GM23248 (cell line): ENCODE measurements around the gene ELK1. TPM values are rescaled to one million over a fixed set of nuclear protein-coding genes. Genes with fewer than 3 reads are reported as not detected.

Source experiments
- DNase-seq: peaks from one replicate; pipeline ENCODE4 v3.0.0-alpha.2; 2015
- H2AFZ ChIP-seq: fragments of 200-600 bp; sonication (generic); 2 replicates; pipeline ENCODE4 v1.6.1; 2016; ENCODE audit warnings: antibody characterized with exemption
- H3F3A ChIP-seq: fragments of 200-600 bp; sonication (generic); 2 replicates; pipeline ENCODE4 v1.6.1; 2016; ENCODE audit warnings: mild to moderate bottlenecking, antibody characterized with exemption, mixed run types; ENCODE audit not compliant: insufficient read depth
- H3K27ac ChIP-seq: fragments of 200-600 bp; sonication (generic); 2 replicates; pipeline ENCODE4 v1.5.1; 2016; ENCODE audit warnings: mild to moderate bottlenecking
- H3K27me3 ChIP-seq: fragments of 200-600 bp; sonication (generic); replicated peaks from 2 replicates; pipeline ENCODE4 v1.6.1; 2016; ENCODE audit warnings: mild to moderate bottlenecking; ENCODE audit not compliant: insufficient read depth
- H3K36me3 ChIP-seq: fragments of 200-600 bp; sonication (generic); 2 replicates; pipeline ENCODE4 v1.6.1; 2016; ENCODE audit warnings: low read depth, mild to moderate bottlenecking
- H3K4me1 ChIP-seq: fragments of 200-600 bp; sonication (generic); 2 replicates; pipeline ENCODE4 v1.6.1; 2016; ENCODE audit warnings: mild to moderate bottlenecking; ENCODE audit not compliant: insufficient read depth
- H3K4me2 ChIP-seq: fragments of 200-600 bp; sonication (generic); one replicate; pipeline ENCODE4 v1.6.1; 2016; ENCODE audit warnings: mild to moderate bottlenecking; ENCODE audit not compliant: unreplicated experiment
- H3K4me3 ChIP-seq: fragments of 200-600 bp; sonication (generic); 2 replicates; pipeline ENCODE4 v1.5.1; 2016; ENCODE audit warnings: mild to moderate bottlenecking
- H3K79me2 ChIP-seq: fragments of 200-600 bp; sonication (generic); 2 replicates; pipeline ENCODE4 v1.6.1; 2016; ENCODE audit warnings: mild to moderate bottlenecking; ENCODE audit not compliant: insufficient read depth
- H3K9ac ChIP-seq: fragments of 200-600 bp; sonication (generic); 2 replicates; pipeline ENCODE4 v1.6.1; 2016; ENCODE audit warnings: mild to moderate bottlenecking
- H3K9me2 ChIP-seq: fragments of 200-600 bp; sonication (generic); 2 replicates; pipeline ENCODE4 v1.6.1; 2016; ENCODE audit warnings: mixed run types, mild to moderate bottlenecking, moderate library complexity; ENCODE audit not compliant: insufficient read depth
- H3K9me3 ChIP-seq: fragments of 200-600 bp; sonication (generic); one replicate; pipeline ENCODE4 v1.6.1; 2017; ENCODE audit warnings: low read depth
- H4K20me1 ChIP-seq: fragments of 200-600 bp; sonication (generic); 2 replicates; pipeline ENCODE4 v1.6.0; 2016; ENCODE audit not compliant: insufficient read depth
- EZH2 ChIP-seq: fragments of 200-600 bp; sonication (generic); IDR thresholded peaks from 2 replicates; pipeline ENCODE4 v1.6.1; 2018; ENCODE audit warnings: antibody characterized with exemption, mild to moderate bottlenecking; ENCODE audit not compliant: insufficient read depth, poor library complexity, severe bottlenecking
- EZH2phosphoT487 ChIP-seq: fragments of 200-600 bp; sonication (generic); IDR thresholded peaks from 2 replicates; pipeline ENCODE4 v1.6.1; 2018; ENCODE audit warnings: antibody characterized with exemption, moderate library complexity, mild to moderate bottlenecking, low read depth; ENCODE audit not compliant: insufficient read depth
- WGBS, 2 experiments: methylation state at CpG; one replicate each; pipeline ENCODE4 v1.1.6; 2015 to 2017; ENCODE audit warnings: low lambda C conversion rate in 2 of 2, low coverage in 1 of 2; ENCODE audit errors: missing lambda C conversion rate in 2 of 2; 5-methylcytosine and 5-hydroxymethylcytosine counted together
- in situ Hi-C: fragments of 300-500 bp; cut with MboI; formaldehyde crosslinking; loops from 2 replicates; pipeline ENCODE4 v1.15.0; 2020
- polyA plus RNA-seq: library from polyadenylated mRNA; unstranded; fragments of >200 nt; fragmentation: Nextera tagmentation; extraction: Ambion mirVana; gene quantifications from 2 replicates; pipeline ENCODE4 v1.2.1, GENCODE V29; 2016
- total RNA-seq: library from RNA; depleted of rRNA; stranded (reverse); fragments of >200 nt; shearing (Covaris generic); gene quantifications from 2 replicates; pipeline ENCODE4 v1.2.3, GENCODE V29; 2014

The ELK1 gene
- total and polyA plus RNA-seq, 2 experiments from 2014 or later, result 46.6 to 47.7 TPM

GRCh38 chrX:47649271-47649670 is 1.1 kb downstream of the ELK1 start:
- Histone ChIP-seq H3F3A (peaks cover 19% of the 10 kb centered on the region; the same call in 1 of the 2 replicates), H3K4me2 (peak overlapping the region; percentile 71), H3K4me1 (peaks cover 9% of the 10 kb centered on the region), H3K4me3 (peak overlapping the region; percentile 83), H2AFZ (no peak overlapping the region), H3K9me3 (no peaks in the 10 kb centered on the region), H4K20me1 (no peaks in the 10 kb centered on the region), H3K36me3 (no peaks in the 10 kb centered on the region), H3K9ac (peak overlapping the region; percentile 94), H3K9me2 (no peaks in the 10 kb centered on the region), H3K79me2 (peaks cover 49% of the 10 kb centered on the region), H3K27ac (peak overlapping the region; percentile 94), H3K27me3 (no peaks in the 10 kb centered on the region)
- 13 to 21% methylated on average over 2 to 8 of the region's 8 CpGs for WGBS, 2 experiments
- in situ Hi-C loops, result no loop called here
- no peak for TF ChIP-seq EZH2
- no peak for TF ChIP-seq EZH2phosphoT487
- DNase-seq, result no peak

- peaks cover 9% of the 10 kb centered on the region for H3K4me1 ChIP-seq
- WGBS, 2 experiments, result 84 to 100% methylated on average over 2 of the region's 2 CpGs
- H3K27me3 ChIP-seq, result no peaks in the 10 kb centered on the region
- DNase-seq, result no peak
- no peak overlapping the region for H2AFZ ChIP-seq
- H3K36me3 ChIP-seq, result no peaks in the 10 kb centered on the region
- in situ Hi-C loops, result no loop called here
- H4K20me1 ChIP-seq, result no peaks in the 10 kb centered on the region
- H3K4me2 ChIP-seq, result peak overlapping the region; percentile 71
- H3F3A ChIP-seq, result peaks cover 19% of the 10 kb centered on the region; the same call in 1 of the 2 replicates
- peak overlapping the region; percentile 83 for H3K4me3 ChIP-seq
- H3K27ac ChIP-seq, result no peak overlapping the region
- no peaks in the 10 kb centered on the region for H3K9me3 ChIP-seq
- H3K79me2 ChIP-seq, result peaks cover 58% of the 10 kb centered on the region
- TF ChIP-seq EZH2phosphoT487 (no peak), EZH2 (no peak)
- no peaks in the 10 kb centered on the region for H3K9me2 ChIP-seq
- peak overlapping the region; percentile 94; the same call in 1 of the 2 replicates for H3K9ac ChIP-seq
Measured at GRCh38 chrX:47648376-47648775, 2.0 kb downstream of the ELK1 start.

GRCh38 chrX:47646636-47647035 is 3.7 kb downstream of the ELK1 start:
- H4K20me1 ChIP-seq, result no peaks in the 10 kb centered on the region
- 82 to 90% methylated on average over 5 to 6 of the region's 6 CpGs for WGBS, 2 experiments
- H3K27ac ChIP-seq, result no peak overlapping the region
- no peaks in the 10 kb centered on the region for H3K36me3 ChIP-seq
- H3K27me3 ChIP-seq, result no peaks in the 10 kb centered on the region
- no peak for TF ChIP-seq EZH2phosphoT487
- TF ChIP-seq EZH2, result no peak
- H3K4me3 ChIP-seq, result no peak overlapping the region
- H3K9me3 ChIP-seq, result no peaks in the 10 kb centered on the region
- H3K4me2 ChIP-seq, result no peak overlapping the region
- H3K9me2 ChIP-seq, result no peaks in the 10 kb centered on the region
- peaks cover 11% of the 10 kb centered on the region; the same call in 1 of the 2 replicates for H3F3A ChIP-seq
- no peak overlapping the region for H2AFZ ChIP-seq
- H3K79me2 ChIP-seq, result peaks cover 76% of the 10 kb centered on the region
- peaks cover 9% of the 10 kb centered on the region for H3K4me1 ChIP-seq
- in situ Hi-C loops, result no loop called here
- no peak overlapping the region for H3K9ac ChIP-seq
- no peak for DNase-seq

- DNase-seq, result no peak
- no peak for TF ChIP-seq EZH2phosphoT487
- TF ChIP-seq EZH2, result no peak
- H3K4me2 ChIP-seq, result no peak overlapping the region
- no peaks in the 10 kb centered on the region for H3K9me2 ChIP-seq
- no peak overlapping the region for H3K4me3 ChIP-seq
- H3F3A ChIP-seq, result peaks cover 5% of the 10 kb centered on the region; the same call in 1 of the 2 replicates
- H4K20me1 ChIP-seq, result no peaks in the 10 kb centered on the region
- in situ Hi-C loops, result no loop called here
- H3K4me1 ChIP-seq, result peaks cover 9% of the 10 kb centered on the region
- H3K79me2 ChIP-seq, result peaks cover 78% of the 10 kb centered on the region
- H3K27me3 ChIP-seq, result no peaks in the 10 kb centered on the region
- H3K36me3 ChIP-seq, result 0 out of 2 replicates have a peak, but pooled peaks cover 4% of the 10 kb centered on the region
- no peaks in the 10 kb centered on the region for H3K9me3 ChIP-seq
- no peak overlapping the region for H2AFZ ChIP-seq
- 90 to 100% methylated on average over 6 to 9 of the region's 10 CpGs for WGBS, 2 experiments
- no peak overlapping the region for H3K27ac ChIP-seq
- no peak overlapping the region for H3K9ac ChIP-seq
Measured at GRCh38 chrX:47645530-47645929, 4.8 kb downstream of the ELK1 start.
